ENCODE results near the gene ATP11B. TPM values are rescaled to one million over a fixed set of nuclear protein-coding genes. Genes with fewer than 3 reads are reported as not detected.

The ATP11B gene
- polyA plus RNA-seq, 1 experiment, result 11.2 TPM

GRCh38 chr3:182886497-182886896, 93.2 kb downstream of the ATP11B start:
- TF ChIP-seq CTCF (IDR thresholded peaks at IDR 0.05; ENCODE audit: insufficient read depth, low read depth, low read length), result no peak
- CTCF ChIA-PET, result no interaction called here
- Histone ChIP-seq H3K4me3 (ENCODE audit: low read depth, low read length) (no peak overlapping the region), H3K27me3 (ENCODE audit: control insufficient read depth, insufficient read depth, low read length) (no peaks in the 10 kb centered on the region), H3K36me3 (ENCODE audit: control insufficient read depth, insufficient read depth, low read length) (no peaks in the 10 kb centered on the region)
- no peak for DNase-seq (ENCODE audit: low read depth)
- POLR2A ChIA-PET, result no interaction called here

- Histone ChIP-seq H3K4me3 (ENCODE audit: low read depth, low read length) (no peak overlapping the region), H3K36me3 (ENCODE audit: control insufficient read depth, insufficient read depth, low read length) (peaks cover 4% of the 10 kb centered on the region; the same call in 1 of the 2 replicates), H3K27me3 (ENCODE audit: control insufficient read depth, insufficient read depth, low read length) (no peaks in the 10 kb centered on the region)
- DNase-seq (ENCODE audit: low read depth), result no peak
- ChIA-PET CTCF (interaction anchor here (1.2 kb wide), 1 partner anchor 35 kb away, joined by 3 read pairs; no protein-coding TSS in a partner anchor), POLR2A (no interaction called here)
- TF ChIP-seq CTCF (IDR thresholded peaks at IDR 0.05; ENCODE audit: insufficient read depth, low read depth, low read length), result no peak
These were observed 96.8 kb downstream of the ATP11B start for GRCh38 chr3:182889948-182890629.

GRCh38 chr3:182891364-182891763, 98.1 kb downstream of the ATP11B start:
- CTCF ChIA-PET, result interaction anchor here (0.6 kb wide), 1 partner anchor 170 kb away, joined by 4 read pairs; no protein-coding TSS in a partner anchor
- peaks cover 4% of the 10 kb centered on the region; the same call in 1 of the 2 replicates for H3K36me3 ChIP-seq (ENCODE audit: control insufficient read depth, insufficient read depth, low read length)
- H3K4me3 ChIP-seq (ENCODE audit: low read depth, low read length), result no peak overlapping the region
- TF ChIP-seq CTCF (IDR thresholded peaks at IDR 0.05; ENCODE audit: insufficient read depth, low read depth, low read length), result no peak
- DNase-seq (ENCODE audit: low read depth), result no peak
- POLR2A ChIA-PET, result no interaction called here
- no peaks in the 10 kb centered on the region for H3K27me3 ChIP-seq (ENCODE audit: control insufficient read depth, insufficient read depth, low read length)

- ChIA-PET CTCF (no interaction called here), POLR2A (no interaction called here)
- H3K4me3 ChIP-seq (ENCODE audit: low read depth, low read length), result no peak overlapping the region
- H3K36me3 ChIP-seq (ENCODE audit: control insufficient read depth, insufficient read depth, low read length), result peaks cover 4% of the 10 kb centered on the region; the same call in 1 of the 2 replicates
- DNase-seq (ENCODE audit: low read depth), result no peak
- no peak for TF ChIP-seq CTCF (IDR thresholded peaks at IDR 0.05; ENCODE audit: insufficient read depth, low read depth, low read length)
- H3K27me3 ChIP-seq (ENCODE audit: control insufficient read depth, insufficient read depth, low read length), result no peaks in the 10 kb centered on the region
These were observed 98.9 kb downstream of the ATP11B start for GRCh38 chr3:182892226-182892625.

- H3K4me3 ChIP-seq (ENCODE audit: low read depth, low read length), result no peak overlapping the region
- CTCF ChIA-PET, result interaction anchor here (2.3 kb wide), 1 partner anchor 14 kb away, joined by 8 read pairs; no protein-coding TSS in a partner anchor
- POLR2A ChIA-PET, result no interaction called here
- peaks cover 4% of the 10 kb centered on the region; the same call in 1 of the 2 replicates for H3K36me3 ChIP-seq (ENCODE audit: control insufficient read depth, insufficient read depth, low read length)
- no peak for TF ChIP-seq CTCF (IDR thresholded peaks at IDR 0.05; ENCODE audit: insufficient read depth, low read depth, low read length)
- H3K27me3 ChIP-seq (ENCODE audit: control insufficient read depth, insufficient read depth, low read length), result no peaks in the 10 kb centered on the region
- DNase-seq (ENCODE audit: low read depth), result no peak
These were observed 102.3 kb downstream of the ATP11B start for GRCh38 chr3:182895513-182896112.

Data from BJ (cell line).